HUES64 (cell line): ENCODE data around the gene TRAPPC6A.

Source experiments
- H3K27ac ChIP-seq: 2 replicates; pipeline ENCODE4 v1.7.0; 2013; ENCODE audit warnings: low read depth, low read length, inconsistent platforms
- H3K27me3 ChIP-seq: 2 replicates; pipeline ENCODE4 v1.6.1; 2013; ENCODE audit warnings: mild to moderate bottlenecking, low read length; ENCODE audit not compliant: insufficient read depth
- H3K36me3 ChIP-seq: 2 replicates; pipeline ENCODE4 v1.6.1; 2013; ENCODE audit warnings: mild to moderate bottlenecking, low read length; ENCODE audit not compliant: insufficient read depth
- H3K4me1 ChIP-seq: 2 replicates; pipeline ENCODE4 v1.6.1; 2013; ENCODE audit warnings: mild to moderate bottlenecking, low read length, moderate library complexity; ENCODE audit not compliant: insufficient read depth
- H3K4me3 ChIP-seq: 2 replicates; pipeline ENCODE4 v1.5.1; 2013; ENCODE audit warnings: mild to moderate bottlenecking, low read length, moderate library complexity
- H3K9ac ChIP-seq: 2 replicates; pipeline ENCODE4 v1.6.1; 2013; ENCODE audit warnings: mild to moderate bottlenecking, low read depth, low read length
- H3K9me3 ChIP-seq: 2 replicates; pipeline ENCODE4 v1.6.1; 2013; ENCODE audit warnings: low read depth, low read length; ENCODE audit not compliant: insufficient read depth
- WGBS: fragments of 150-250, 120-280 bp; methylation state at CpG from one replicate; pipeline ENCODE4 v1.1.7; 2013; ENCODE audit warnings: missing lambda C conversion rate; 5-methylcytosine and 5-hydroxymethylcytosine counted together

The TRAPPC6A gene

GRCh38 chr19:45171211-45171623, 6.8 kb downstream of the TRAPPC6A start:
- 83% methylated on average over 7 of the region's 7 CpGs for whole genome bisulfite sequencing
- no peak overlapping the region for H3K9ac ChIP-seq

DNA sequence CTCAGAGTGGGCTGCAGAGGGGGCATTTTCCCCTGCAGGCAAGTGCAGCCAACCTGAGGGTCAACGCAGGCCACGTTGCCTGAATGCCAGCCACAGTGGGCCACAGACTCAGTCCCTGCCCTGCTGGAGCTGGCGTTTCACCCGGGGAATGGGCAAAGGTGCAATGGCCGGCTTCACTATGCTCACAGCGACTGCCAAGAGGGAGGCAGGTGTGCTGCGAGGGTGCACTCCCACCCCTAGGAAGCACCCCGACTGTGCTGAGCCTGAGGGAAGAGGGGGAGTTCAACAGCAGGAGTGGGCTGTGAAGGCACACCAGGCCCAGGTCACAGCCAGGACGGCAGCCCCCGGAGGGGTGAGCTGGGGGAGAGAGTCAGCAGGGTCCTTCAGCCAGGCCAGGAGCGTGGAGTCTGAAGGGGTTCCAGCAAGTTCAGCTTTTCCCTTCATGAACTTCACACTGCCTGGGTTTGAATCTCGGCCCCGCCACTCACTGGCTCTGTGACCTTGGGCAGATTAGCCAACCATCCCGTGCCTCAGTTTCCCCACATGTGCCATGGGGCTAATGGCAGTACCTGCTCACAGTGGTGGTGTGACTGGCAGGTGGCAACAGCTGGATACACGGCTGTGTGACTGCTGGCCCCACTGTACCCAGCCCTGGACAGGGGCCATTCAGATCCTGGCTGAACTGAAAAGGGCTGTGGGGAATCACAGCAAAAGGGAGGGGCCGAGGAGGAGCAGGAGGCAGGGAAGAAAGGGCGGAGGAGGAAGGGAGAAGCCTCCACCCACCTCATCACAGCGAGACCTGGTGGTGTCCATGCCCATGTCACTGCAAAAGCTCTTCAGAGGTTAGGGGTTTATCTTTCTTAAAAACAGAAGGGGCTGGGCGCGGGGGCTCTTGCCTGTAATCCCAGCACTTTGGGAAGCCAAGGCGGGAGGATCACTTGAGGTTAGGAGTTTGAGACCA, 7.6 kb downstream of the TRAPPC6A start:
- Histone ChIP-seq H3K27me3 (no peaks in the 10 kb centered on the region), H3K9me3 (no peaks in the 10 kb centered on the region), H3K4me3 (no peak overlapping the region), H3K4me1 (0 out of 2 replicates have a peak, but pooled peaks cover 5% of the 10 kb centered on the region), H3K27ac (no peak overlapping the region), H3K9ac (no peak overlapping the region), H3K36me3 (no peaks in the 10 kb centered on the region)
- WGBS = 90% methylated on average over 19 of the region's 21 CpGs

More at GRCh38 chr19:45171211-45171623, 6.8 kb downstream of the TRAPPC6A start:
- Histone ChIP-seq H3K9me3 (no peaks in the 10 kb centered on the region), H3K27me3 (no peaks in the 10 kb centered on the region), H3K4me3 (no peak overlapping the region), H3K36me3 (no peaks in the 10 kb centered on the region), H3K27ac (no peak overlapping the region), H3K4me1 (0 out of 2 replicates have a peak, but pooled peaks cover 5% of the 10 kb centered on the region)

DNA sequence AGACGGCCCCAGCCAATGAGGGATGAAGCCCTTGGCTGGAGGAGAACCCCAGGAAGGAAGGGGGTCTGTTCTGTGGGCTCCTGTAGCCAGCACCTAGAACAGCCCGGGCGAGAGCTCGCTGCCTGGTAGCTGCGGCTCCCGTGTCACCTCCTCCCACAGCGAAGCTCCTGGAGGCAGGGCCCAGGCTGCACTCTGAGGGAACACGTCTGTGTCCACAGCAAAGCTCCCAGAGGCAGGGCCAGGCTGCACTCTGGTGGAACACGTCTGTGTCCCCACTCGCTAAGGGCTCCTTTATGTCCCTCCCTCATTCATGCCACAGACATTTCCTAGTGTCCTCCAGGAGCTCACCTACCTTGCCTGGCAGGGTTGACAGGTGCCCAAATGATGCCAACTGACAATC, 8.4 kb downstream of the TRAPPC6A start:
- no peaks in the 10 kb centered on the region for H3K36me3 ChIP-seq
- H3K4me3 ChIP-seq = no peak overlapping the region
- H3K27ac ChIP-seq = no peak overlapping the region
- H3K4me1 ChIP-seq = 0 out of 2 replicates have a peak, but pooled peaks cover 5% of the 10 kb centered on the region
- no peaks in the 10 kb centered on the region for H3K27me3 ChIP-seq
- H3K9me3 ChIP-seq = no peaks in the 10 kb centered on the region
- H3K9ac ChIP-seq = no peak overlapping the region
- WGBS = 92% methylated on average over 10 of the region's 10 CpGs

GRCh38 chr19:45168767-45169351, 9.2 kb downstream of the TRAPPC6A start:
- Histone ChIP-seq H3K36me3 (no peaks in the 10 kb centered on the region), H3K27ac (no peak overlapping the region), H3K27me3 (no peaks in the 10 kb centered on the region), H3K4me1 (0 out of 2 replicates have a peak, but pooled peaks cover 5% of the 10 kb centered on the region), H3K9me3 (no peaks in the 10 kb centered on the region), H3K4me3 (no peak overlapping the region), H3K9ac (no peak overlapping the region)
- WGBS = 93% methylated on average over 16 of the region's 16 CpGs

DNA sequence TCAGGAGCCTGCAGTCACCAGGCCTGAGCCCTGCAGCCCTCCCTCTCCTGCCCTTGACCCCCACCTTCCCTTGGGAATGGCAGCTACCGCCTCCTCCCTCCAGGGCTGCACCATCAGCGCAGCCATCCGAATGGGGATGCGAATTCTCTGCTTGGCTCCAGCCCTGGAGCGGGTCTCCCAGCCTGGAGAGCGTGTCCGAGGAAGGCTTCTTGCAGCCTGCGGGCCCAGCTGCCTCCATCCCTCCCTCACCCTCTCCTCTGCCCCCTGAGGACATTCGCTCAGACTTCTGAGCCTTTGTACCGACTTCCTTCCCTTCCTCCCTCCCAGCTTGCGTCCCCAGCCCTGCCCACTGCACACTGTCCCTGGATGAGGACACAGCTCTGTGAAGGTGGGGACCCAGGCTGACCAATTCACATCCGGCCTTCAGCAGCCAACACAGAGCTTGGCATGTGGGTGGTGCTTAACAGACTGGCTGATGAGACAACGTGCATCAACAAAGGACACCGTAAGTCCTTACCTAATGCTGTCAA, 11.2 kb downstream of the TRAPPC6A start:
- 0 out of 2 replicates have a peak, but pooled peaks cover 5% of the 10 kb centered on the region for H3K4me1 ChIP-seq
- no peaks in the 10 kb centered on the region for H3K9me3 ChIP-seq
- WGBS = 50% methylated on average over 14 of the region's 14 CpGs
- no peak overlapping the region for H3K27ac ChIP-seq
- H3K27me3 ChIP-seq = no peaks in the 10 kb centered on the region
- H3K4me3 ChIP-seq = no peak overlapping the region
- H3K36me3 ChIP-seq = no peaks in the 10 kb centered on the region
- peak overlapping the region; percentile 14; the same call in 1 of the 2 replicates for H3K9ac ChIP-seq

GRCh38 chr19:45164577-45165335, 13.3 kb downstream of the TRAPPC6A start:
- Histone ChIP-seq H3K27ac (no peak overlapping the region), H3K36me3 (no peaks in the 10 kb centered on the region), H3K9ac (no peak overlapping the region), H3K9me3 (no peaks in the 10 kb centered on the region), H3K27me3 (no peaks in the 10 kb centered on the region), H3K4me3 (no peak overlapping the region), H3K4me1 (0 out of 2 replicates have a peak, but pooled peaks cover 5% of the 10 kb centered on the region)
- 48% methylated on average over 27 of the region's 27 CpGs for WGBS

- Histone ChIP-seq H3K27me3 (no peaks in the 10 kb centered on the region), H3K36me3 (no peaks in the 10 kb centered on the region), H3K4me1 (0 out of 2 replicates have a peak, but pooled peaks cover 5% of the 10 kb centered on the region), H3K27ac (no peak overlapping the region), H3K9ac (no peak overlapping the region), H3K9me3 (no peaks in the 10 kb centered on the region), H3K4me3 (no peak overlapping the region)
- WGBS = 90% methylated on average over 15 of the region's 15 CpGs
These were observed 14.1 kb downstream of the TRAPPC6A start for GRCh38 chr19:45163751-45164460.

- Histone ChIP-seq H3K4me1 (0 out of 2 replicates have a peak, but pooled peaks cover 5% of the 10 kb centered on the region), H3K36me3 (no peaks in the 10 kb centered on the region), H3K9me3 (no peaks in the 10 kb centered on the region), H3K27ac (no peak overlapping the region), H3K9ac (no peak overlapping the region), H3K27me3 (no peaks in the 10 kb centered on the region), H3K4me3 (no peak overlapping the region)
- WGBS = 92% methylated on average over 17 of the region's 17 CpGs
These were observed 14.9 kb downstream of the TRAPPC6A start for GRCh38 chr19:45163156-45163555.

- Histone ChIP-seq H3K9me3 (no peaks in the 10 kb centered on the region), H3K4me3 (no peak overlapping the region), H3K9ac (no peak overlapping the region), H3K27ac (no peak overlapping the region), H3K27me3 (no peaks in the 10 kb centered on the region), H3K4me1 (0 out of 2 replicates have a peak, but pooled peaks cover 5% of the 10 kb centered on the region), H3K36me3 (no peaks in the 10 kb centered on the region)
- 93% methylated on average over 18 of the region's 18 CpGs for WGBS
These were observed 15.4 kb downstream of the TRAPPC6A start for GRCh38 chr19:45162608-45163143.
